ENCODE measurements around the gene ADGRF1. TPM values are rescaled to one million over a fixed set of nuclear protein-coding genes. Genes with fewer than 3 reads are reported as not detected.
A peak's percentile ranks its signal among the peaks of the same experiment; 100 is the strongest.
"Not testable (repeated sequence)": the region's sequence is repeated elsewhere in the genome, so short reads cannot be mapped to it uniquely, and the experiment has no call there.

The ADGRF1 gene
- total RNA-seq, 2 experiments from 2014 or later, result not detected

- POLR2A ChIA-PET; H3K36me3 Mint-ChIP-seq (ENCODE audit: low read depth); H3K27ac Mint-ChIP-seq; H3K9me3 Mint-ChIP-seq; H3K4me1 Mint-ChIP-seq; CTCF ChIA-PET; H3K4me3 Mint-ChIP-seq; DNase-seq; H3K27me3 Mint-ChIP-seq: not testable (repeated sequence)
These were observed 12.2 kb upstream of the ADGRF1 start for GRCh38 chr6:47054302-47054701.

GRCh38 chr6:47048638-47049037, 6.5 kb upstream of the ADGRF1 start:
- H3K4me1 Mint-ChIP-seq, result peaks cover 2% of the 10 kb centered on the region
- no peak for DNase-seq
- ChIA-PET POLR2A (no interaction called here), CTCF (no interaction called here)
- H3K27me3 Mint-ChIP-seq, result peaks cover 16% of the 10 kb centered on the region
- no peaks in the 10 kb centered on the region for H3K36me3 Mint-ChIP-seq (ENCODE audit: low read depth)
- no peaks in the 10 kb centered on the region for H3K9me3 Mint-ChIP-seq
- H3K27ac Mint-ChIP-seq, result no peak overlapping the region
- H3K4me3 Mint-ChIP-seq, result no peak overlapping the region

- no peaks in the 10 kb centered on the region for H3K36me3 Mint-ChIP-seq (ENCODE audit: low read depth)
- H3K9me3 Mint-ChIP-seq, result no peaks in the 10 kb centered on the region
- DNase-seq, result peak; percentile 42
- H3K27ac Mint-ChIP-seq, result no peak overlapping the region
- H3K4me3 Mint-ChIP-seq, result no peak overlapping the region
- H3K27me3 Mint-ChIP-seq, result peaks cover 16% of the 10 kb centered on the region
- peaks cover 2% of the 10 kb centered on the region for H3K4me1 Mint-ChIP-seq
- POLR2A ChIA-PET, result no interaction called here
- CTCF ChIA-PET, result no interaction called here
These were observed 5.6 kb upstream of the ADGRF1 start for GRCh38 chr6:47047479-47048407.

- H3K27ac Mint-ChIP-seq, result no peak overlapping the region
- H3K4me1 Mint-ChIP-seq, result peaks cover 2% of the 10 kb centered on the region
- ChIA-PET POLR2A (no interaction called here), CTCF (no interaction called here)
- H3K9me3 Mint-ChIP-seq, result no peaks in the 10 kb centered on the region
- H3K36me3 Mint-ChIP-seq (ENCODE audit: low read depth), result no peaks in the 10 kb centered on the region
- H3K27me3 Mint-ChIP-seq, result peaks cover 16% of the 10 kb centered on the region
- no peak overlapping the region for H3K4me3 Mint-ChIP-seq
- no peak for DNase-seq
These were observed 5.0 kb upstream of the ADGRF1 start for GRCh38 chr6:47047097-47047478.

GRCh38 chr6:47044397-47044796, 2.3 kb upstream of the ADGRF1 start:
- no peaks in the 10 kb centered on the region for H3K9me3 Mint-ChIP-seq
- H3K36me3 Mint-ChIP-seq (ENCODE audit: low read depth), result no peaks in the 10 kb centered on the region
- no peak for DNase-seq
- ChIA-PET POLR2A (no interaction called here), CTCF (no interaction called here)
- no peak overlapping the region for H3K4me3 Mint-ChIP-seq
- no peak overlapping the region for H3K27ac Mint-ChIP-seq
- peaks cover 20% of the 10 kb centered on the region for H3K27me3 Mint-ChIP-seq
- peaks cover 2% of the 10 kb centered on the region for H3K4me1 Mint-ChIP-seq

GRCh38 chr6:47043286-47043685, 1.2 kb upstream of the ADGRF1 start:
- ChIA-PET CTCF (no interaction called here), POLR2A (interaction anchor here (0.6 kb wide), 1 partner anchor 194 kb away, joined by 3 read pairs; no protein-coding TSS in a partner anchor)
- no peak overlapping the region for H3K27ac Mint-ChIP-seq
- no peaks in the 10 kb centered on the region for H3K36me3 Mint-ChIP-seq (ENCODE audit: low read depth)
- no peak overlapping the region for H3K4me3 Mint-ChIP-seq
- H3K4me1 Mint-ChIP-seq, result peaks cover 2% of the 10 kb centered on the region
- H3K9me3 Mint-ChIP-seq, result no peaks in the 10 kb centered on the region
- peaks cover 18% of the 10 kb centered on the region for H3K27me3 Mint-ChIP-seq
- DNase-seq, result no peak

GRCh38 chr6:47041741-47042140, 391 bp downstream of the ADGRF1 start:
- no peak for DNase-seq
- H3K4me1 Mint-ChIP-seq, result no peaks in the 10 kb centered on the region
- ChIA-PET CTCF (no interaction called here), POLR2A (no interaction called here)
- H3K36me3 Mint-ChIP-seq (ENCODE audit: low read depth), result no peaks in the 10 kb centered on the region
- no peaks in the 10 kb centered on the region for H3K9me3 Mint-ChIP-seq
- no peak overlapping the region for H3K27ac Mint-ChIP-seq
- H3K4me3 Mint-ChIP-seq, result no peak overlapping the region
- H3K27me3 Mint-ChIP-seq, result peaks cover 12% of the 10 kb centered on the region

GRCh38 chr6:47034926-47035325, 7.2 kb downstream of the ADGRF1 start:
- POLR2A ChIA-PET, result no interaction called here
- Mint-ChIP-seq H3K9me3 (no peaks in the 10 kb centered on the region), H3K4me3 (no peak overlapping the region), H3K36me3 (ENCODE audit: low read depth) (no peaks in the 10 kb centered on the region), H3K4me1 (no peaks in the 10 kb centered on the region), H3K27me3 (peaks cover 11% of the 10 kb centered on the region), H3K27ac (no peak overlapping the region)
- DNase-seq, result no peak
- CTCF ChIA-PET, result no interaction called here

- CTCF ChIA-PET, result no interaction called here
- Mint-ChIP-seq H3K27ac (no peak overlapping the region), H3K4me3 (no peak overlapping the region), H3K36me3 (ENCODE audit: low read depth) (no peaks in the 10 kb centered on the region), H3K4me1 (no peaks in the 10 kb centered on the region), H3K27me3 (peaks cover 11% of the 10 kb centered on the region), H3K9me3 (no peaks in the 10 kb centered on the region)
- POLR2A ChIA-PET, result no interaction called here
- no peak for DNase-seq
These were observed 7.7 kb downstream of the ADGRF1 start for GRCh38 chr6:47034421-47034820.

GRCh38 chr6:47032974-47033765, 9.0 kb downstream of the ADGRF1 start:
- H3K36me3 Mint-ChIP-seq (ENCODE audit: low read depth), result no peaks in the 10 kb centered on the region
- H3K27me3 Mint-ChIP-seq, result peaks cover 11% of the 10 kb centered on the region
- no peak overlapping the region for H3K27ac Mint-ChIP-seq
- H3K9me3 Mint-ChIP-seq, result no peaks in the 10 kb centered on the region
- no peak overlapping the region for H3K4me3 Mint-ChIP-seq
- POLR2A ChIA-PET, result no interaction called here
- no peak for DNase-seq
- H3K4me1 Mint-ChIP-seq, result no peaks in the 10 kb centered on the region
- CTCF ChIA-PET, result no interaction called here

- H3K36me3 Mint-ChIP-seq (ENCODE audit: low read depth), result no peaks in the 10 kb centered on the region
- H3K9me3 Mint-ChIP-seq, result no peaks in the 10 kb centered on the region
- DNase-seq, result no peak
- H3K4me1 Mint-ChIP-seq, result no peaks in the 10 kb centered on the region
- ChIA-PET CTCF (interaction anchor here (0.7 kb wide), 1 partner anchor 9 kb away, joined by 3 read pairs; no protein-coding TSS in a partner anchor), POLR2A (no interaction called here)
- peaks cover 11% of the 10 kb centered on the region for H3K27me3 Mint-ChIP-seq
- no peak overlapping the region for H3K27ac Mint-ChIP-seq
- H3K4me3 Mint-ChIP-seq, result no peak overlapping the region
These were observed 10.5 kb downstream of the ADGRF1 start for GRCh38 chr6:47031656-47032055.

GRCh38 chr6:47029865-47030561, 12.1 kb downstream of the ADGRF1 start:
- no peak for DNase-seq
- no peak overlapping the region for H3K27ac Mint-ChIP-seq
- no peaks in the 10 kb centered on the region for H3K36me3 Mint-ChIP-seq (ENCODE audit: low read depth)
- H3K9me3 Mint-ChIP-seq, result no peaks in the 10 kb centered on the region
- ChIA-PET CTCF (interaction anchor here (0.5 kb wide), 1 partner anchor 549 kb away, joined by 3 read pairs; no protein-coding TSS in a partner anchor), POLR2A (no interaction called here)
- peaks cover 10% of the 10 kb centered on the region for H3K27me3 Mint-ChIP-seq
- no peak overlapping the region for H3K4me3 Mint-ChIP-seq
- H3K4me1 Mint-ChIP-seq, result no peaks in the 10 kb centered on the region

GRCh38 chr6:47028835-47029360, 13.2 kb downstream of the ADGRF1 start:
- H3K27me3 Mint-ChIP-seq, result no peaks in the 10 kb centered on the region
- DNase-seq, result no peak
- CTCF ChIA-PET, result no interaction called here

More at GRCh38 chr6:47028835-47029360, 13.2 kb downstream of the ADGRF1 start:
- H3K36me3 Mint-ChIP-seq (ENCODE audit: low read depth), result no peaks in the 10 kb centered on the region
- no peaks in the 10 kb centered on the region for H3K4me1 Mint-ChIP-seq
- H3K27ac Mint-ChIP-seq, result no peak overlapping the region
- no peaks in the 10 kb centered on the region for H3K9me3 Mint-ChIP-seq
- POLR2A ChIA-PET, result no interaction called here
- H3K4me3 Mint-ChIP-seq, result no peak overlapping the region
